Stimulated activated CD8-positive, alpha-beta memory T cell treated with anti-CD3 and anti-CD28 coated beads, Interleukin-4, amount 100 ng/mL, for 1 hour (primary cell): ENCODE data around the gene KDM7A.

ENCODE experiments used
- DNase-seq, 2 donors: peaks; one replicate each; pipeline ENCODE4 v3.0.0-alpha.2; 2020; ENCODE audit warnings: low read depth in 2 of 2, low spot score in 1 of 2

Gene KDM7A

GRCh38 chr7:140058517-140058916, 118.3 kb downstream of the KDM7A start:
- DNase-seq = no peak

- no peak for DNase-seq
Measured at GRCh38 chr7:140057143-140057535, 119.6 kb downstream of the KDM7A start.

- DNase-seq = no peak
Measured at GRCh38 chr7:140056431-140057142, 120.2 kb downstream of the KDM7A start.

- no peak for DNase-seq
Measured at GRCh38 chr7:140055833-140056232, 121.0 kb downstream of the KDM7A start.

GRCh38 chr7:140054751-140055150, 122.0 kb downstream of the KDM7A start:
- no peak for DNase-seq

GRCh38 chr7:140053812-140054539, 122.8 kb downstream of the KDM7A start:
- DNase-seq = no peak

- DNase-seq = no peak
Measured at GRCh38 chr7:140051820-140052219, 125.0 kb downstream of the KDM7A start.

GRCh38 chr7:140050100-140050499, 126.7 kb downstream of the KDM7A start:
- no peak for DNase-seq

- no peak for DNase-seq
Measured at GRCh38 chr7:140049339-140050024, 127.3 kb downstream of the KDM7A start.

- no peak for DNase-seq
Measured at GRCh38 chr7:140048989-140049338, 127.8 kb downstream of the KDM7A start.

GRCh38 chr7:140048138-140048537, 128.6 kb downstream of the KDM7A start:
- DNase-seq = no peak

GRCh38 chr7:140047197-140047596, 129.6 kb downstream of the KDM7A start:
- DNase-seq = no peak

GRCh38 chr7:140045697-140046096, 131.1 kb downstream of the KDM7A start:
- DNase-seq = no peak

GRCh38 chr7:140044251-140044650, 132.5 kb downstream of the KDM7A start:
- DNase-seq = no peak

- no peak for DNase-seq
Measured at GRCh38 chr7:140042386-140042670, 134.5 kb downstream of the KDM7A start.

GRCh38 chr7:140041659-140042385, 135.0 kb downstream of the KDM7A start:
- no peak for DNase-seq

- DNase-seq = no peak
Measured at GRCh38 chr7:140039896-140040295, 136.9 kb downstream of the KDM7A start.

- DNase-seq = no peak
Measured at GRCh38 chr7:140039066-140039465, 137.7 kb downstream of the KDM7A start.

GRCh38 chr7:140036224-140036962, 140.4 kb downstream of the KDM7A start:
- no peak for DNase-seq

- no peak for DNase-seq
Measured at GRCh38 chr7:140035400-140036223, 141.2 kb downstream of the KDM7A start.
